SIG-M5 treated with dmso at 0.1 percent for 504 hours (cell line): ENCODE measurements around the gene SOX6.
"Not testable (repeated sequence)": the region's sequence is repeated elsewhere in the genome, so short reads cannot be mapped to it uniquely, and the experiment has no call there.

Source experiments
- DNase-seq: peaks from one replicate; lab custom pipeline; 2025; ENCODE audit not compliant: unreplicated experiment; lab: John Stamatoyannopoulos, UW

Gene SOX6

GRCh38 chr11:15938983-15939382, 417.4 kb downstream of the SOX6 start:
- no peak for DNase-seq

DNA sequence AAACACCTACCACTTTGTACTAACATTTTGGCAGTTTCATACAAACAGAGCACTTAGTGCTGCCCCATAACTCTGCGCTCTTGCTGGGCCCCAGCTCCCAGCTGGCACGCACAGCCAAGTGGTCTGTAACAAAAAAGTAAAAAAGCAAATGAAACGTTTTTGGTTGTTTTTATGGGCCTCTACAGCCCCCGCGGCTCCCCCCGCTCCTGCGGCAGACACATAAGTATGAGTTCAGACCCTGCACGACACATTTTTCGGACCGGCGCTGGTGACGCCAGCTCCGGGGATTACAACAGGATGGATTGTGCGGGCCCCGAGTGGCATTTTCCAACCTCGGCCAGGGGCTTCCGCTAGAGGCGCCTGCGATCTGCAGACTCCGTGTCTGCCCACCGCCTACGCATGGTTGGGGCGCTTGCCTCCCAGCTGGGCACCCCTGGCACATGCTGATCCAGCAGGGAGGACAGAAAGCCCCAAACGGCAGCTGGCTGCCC, 418.2 kb downstream of the SOX6 start:
- DNase-seq: no peak

- no peak for DNase-seq
Measured at GRCh38 chr11:15937601-15938120, 418.7 kb downstream of the SOX6 start.

DNA sequence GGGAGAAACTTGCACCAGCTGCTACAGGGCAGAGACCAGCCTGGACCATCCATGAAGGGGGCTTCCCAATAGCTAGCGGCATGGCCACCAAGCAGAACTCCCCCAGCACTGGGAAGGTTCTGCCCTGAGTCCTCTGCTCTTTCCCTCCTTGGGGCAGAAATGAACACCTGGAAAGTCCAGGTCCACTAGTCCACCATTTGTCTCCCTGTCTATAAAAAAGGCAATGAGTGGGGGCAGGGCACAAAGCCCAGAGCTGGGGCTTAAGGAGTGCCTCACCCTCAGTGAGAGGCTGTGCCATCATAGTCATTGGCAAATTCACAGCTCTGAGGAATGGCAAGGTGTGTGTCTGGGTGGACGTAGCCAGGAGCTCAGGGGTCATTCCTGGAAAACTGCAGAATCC, 420.3 kb downstream of the SOX6 start:
- no peak for DNase-seq

DNA sequence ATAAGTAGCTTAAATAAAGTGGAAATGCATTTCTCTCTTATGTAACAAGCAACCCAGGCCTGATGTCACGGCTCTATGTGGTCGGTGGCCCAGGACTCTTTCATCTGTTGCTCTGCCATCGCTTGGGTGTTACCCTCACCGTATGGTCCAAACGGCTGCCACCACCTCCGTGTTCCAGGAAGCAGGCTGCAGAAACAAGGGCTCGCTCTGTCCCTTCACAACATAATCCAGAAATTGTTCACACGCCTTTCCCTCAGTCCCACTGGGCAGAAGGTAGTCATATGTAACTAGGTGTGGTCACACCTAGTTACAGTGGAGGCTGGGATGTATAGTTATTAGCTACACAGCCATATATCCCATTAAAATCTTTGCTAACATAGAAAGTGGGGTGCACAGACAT, 421.0 kb downstream of the SOX6 start:
- no peak for DNase-seq

DNA sequence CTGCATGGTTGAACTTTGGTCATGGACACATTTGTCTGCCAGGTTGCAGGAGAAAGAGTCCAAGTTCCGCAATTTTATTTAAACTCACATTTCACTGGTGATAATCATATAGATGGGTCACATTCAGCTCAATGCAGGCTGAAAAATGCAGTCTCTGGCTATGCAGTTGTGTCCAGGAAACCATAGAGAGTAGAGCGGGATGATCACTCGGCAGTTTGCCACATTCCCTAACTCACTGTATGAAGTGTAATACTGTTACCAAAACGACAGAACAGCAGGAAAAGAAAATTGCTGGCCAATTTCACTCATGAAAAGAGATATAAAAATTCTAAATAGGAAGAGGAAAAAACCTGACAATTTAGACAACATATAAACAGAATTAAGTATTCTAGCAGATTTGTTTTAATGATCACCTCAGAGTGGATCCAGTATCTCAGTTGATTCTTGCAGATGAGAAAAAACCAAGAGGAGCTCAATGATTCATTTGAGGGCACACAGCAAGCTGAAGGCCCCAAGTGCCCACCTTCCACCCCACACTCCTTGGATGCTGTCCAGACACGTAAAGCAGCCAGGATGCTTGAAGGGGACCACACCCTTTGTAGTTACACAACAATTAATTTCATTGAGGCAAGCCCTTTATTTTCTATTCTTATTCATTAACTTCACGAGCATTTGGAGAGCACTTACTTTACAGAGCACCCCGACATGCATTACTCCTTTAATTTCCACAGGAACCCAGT, 422.3 kb downstream of the SOX6 start:
- DNase-seq: no peak

DNA sequence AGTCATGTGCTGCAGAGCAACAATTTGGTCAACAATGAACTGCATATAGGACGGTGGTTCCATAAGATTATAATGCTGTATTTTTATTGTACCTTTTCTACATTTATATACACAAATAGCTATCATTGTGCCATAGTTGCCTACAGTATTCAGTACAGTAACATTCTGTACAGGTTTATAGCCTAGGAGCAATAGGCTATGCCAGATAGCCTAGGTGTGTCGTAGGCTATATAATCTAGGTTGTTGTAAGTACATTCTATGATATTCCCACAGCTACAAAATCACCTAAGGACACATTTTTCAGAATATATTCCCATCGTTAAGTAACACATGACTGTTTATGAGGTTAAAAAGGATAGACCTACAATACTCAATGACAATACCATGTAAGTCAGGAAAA, 423.9 kb downstream of the SOX6 start:
- DNase-seq: no peak

- no peak for DNase-seq
Measured at GRCh38 chr11:15931497-15931896, 424.8 kb downstream of the SOX6 start.

GRCh38 chr11:15930442-15931025, 425.8 kb downstream of the SOX6 start:
- DNase-seq: no peak

GRCh38 chr11:15929371-15929901, 426.9 kb downstream of the SOX6 start:
- DNase-seq: no peak

- no peak for DNase-seq
Measured at GRCh38 chr11:15927864-15928217, 428.5 kb downstream of the SOX6 start.

DNA sequence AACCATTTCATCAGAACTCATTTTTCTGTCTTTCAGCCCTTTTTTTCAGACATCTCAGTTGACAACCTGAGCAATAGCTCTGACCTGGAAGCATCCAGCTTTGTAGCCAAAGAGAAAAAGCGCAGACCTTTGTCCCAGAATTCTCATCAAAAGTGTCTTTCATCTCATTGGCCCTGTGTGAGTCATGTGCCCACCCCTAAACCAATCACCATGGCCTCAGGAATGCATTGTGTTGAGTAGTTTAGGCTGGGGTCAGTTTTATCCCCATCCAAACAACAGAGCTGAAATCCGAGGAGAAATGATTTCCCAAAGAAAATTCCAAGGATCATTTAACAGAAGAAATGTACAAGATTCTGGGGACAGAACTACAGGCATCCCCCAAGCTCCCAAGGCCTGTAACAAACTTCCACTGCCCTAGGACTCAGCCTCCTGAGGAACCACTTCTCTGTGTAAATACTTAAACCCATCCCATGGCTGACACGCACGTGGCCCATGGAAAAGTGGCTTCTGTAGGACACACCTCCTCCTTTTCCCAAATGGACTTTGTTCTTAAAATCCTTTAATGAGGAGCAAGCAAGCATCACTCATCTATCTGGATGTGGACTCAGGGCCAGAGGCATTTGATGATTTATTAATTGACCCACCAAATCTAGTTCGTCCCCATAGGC, 429.0 kb downstream of the SOX6 start:
- DNase-seq: no peak

DNA sequence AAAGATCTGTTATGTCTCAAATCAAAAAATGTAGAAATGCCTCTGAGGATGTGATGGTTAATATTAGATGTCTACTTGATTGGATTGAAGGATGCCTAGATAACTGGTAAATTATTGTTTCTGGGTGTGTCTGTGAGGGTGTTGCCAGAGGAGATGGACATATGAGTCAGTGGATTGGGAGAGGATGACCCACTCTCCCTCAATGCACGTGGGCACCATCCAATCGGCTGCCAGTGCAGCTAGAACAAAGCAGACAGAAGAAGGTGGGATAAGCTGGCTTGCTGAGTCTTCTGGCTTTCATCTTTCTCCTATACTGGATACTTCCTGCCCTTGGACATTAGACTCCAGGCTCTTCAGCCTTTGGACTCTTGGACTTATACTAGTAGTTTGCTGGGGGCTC, 430.3 kb downstream of the SOX6 start:
- DNase-seq: no peak

DNA sequence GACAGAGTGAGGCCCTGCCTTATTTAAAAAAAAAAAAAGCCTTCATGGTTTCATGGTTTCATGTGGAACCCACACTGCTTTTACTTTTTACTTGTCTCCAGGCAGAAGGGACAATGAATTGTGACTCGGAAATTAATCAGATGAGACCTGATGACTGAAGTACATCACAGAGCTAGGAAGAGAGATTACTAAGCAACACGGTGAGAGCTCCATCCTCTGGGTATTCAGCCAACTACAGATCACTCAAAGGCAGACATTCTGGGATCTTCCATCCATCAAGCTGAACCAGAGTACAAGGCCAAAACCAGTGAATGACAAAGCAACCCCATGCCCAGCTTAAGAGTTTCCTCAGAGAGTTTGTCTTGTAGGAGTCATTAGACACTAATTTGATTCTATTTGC, 433.2 kb downstream of the SOX6 start:
- DNase-seq: no peak

GRCh38 chr11:15922745-15923144, 433.6 kb downstream of the SOX6 start:
- not testable (repeated sequence) for DNase-seq

GRCh38 chr11:15920856-15921629, 435.3 kb downstream of the SOX6 start:
- DNase-seq: no peak

- no peak for DNase-seq
Measured at GRCh38 chr11:15918674-15919073, 437.7 kb downstream of the SOX6 start.

GRCh38 chr11:15918212-15918611, 438.1 kb downstream of the SOX6 start:
- DNase-seq: no peak
